GM12878 (cell line): ENCODE data around the gene CORO7. TPM values are rescaled to one million over a fixed set of nuclear protein-coding genes. Genes with fewer than 3 reads are reported as not detected.

Source experiments
- ATAC-seq: fragments of 200-7000 bp; cut with Tn5 transposase; 3 replicates; pipeline ENCODE4 v1.9.1; 2020; ENCODE audit warnings: mild to moderate bottlenecking, moderate library complexity
- BruUV-seq: library from RNA; stranded (reverse); fragments of 400-500 nt; replicated peaks from 2 replicates; lab custom pipeline; 2021; lab: Mats Ljungman, UMichigan
- CTCF ChIA-PET: fragments of 300-600 bp; sonication (Branson Sonifier 250); formaldehyde crosslinking; extraction: SDS; loops from one replicate; lab custom pipeline; 2021; ENCODE audit warnings: inconsistent platforms; lab: Yijun Ruan, JAX
- POLR2A ChIA-PET: fragments of 350-600 bp; formaldehyde crosslinking; extraction: SDS; loops from one replicate; lab custom pipeline; 2021; ENCODE audit warnings: inconsistent platforms; lab: Charles Lee
- RAD21 ChIA-PET: fragments of 300-600 bp; sonication (Branson Sonifier 250); formaldehyde crosslinking; loops from one replicate; lab custom pipeline; 2023; ENCODE audit warnings: antibody characterized with exemption; ENCODE audit not compliant: unreplicated experiment; lab: Charles Lee
- SMC1A ChIA-PET: fragments of 300-600 bp; sonication (Branson Sonifier 250); formaldehyde crosslinking; loops from one replicate; lab custom pipeline; 2023; ENCODE audit not compliant: unreplicated experiment, uncharacterized antibody; lab: Charles Lee
- DNase-seq: peaks from one replicate; pipeline ENCODE4 v3.0.0-alpha.2; 2011; ENCODE audit warnings: low read depth, low spot score
- FAIRE-seq: peaks from 3 replicates; lab custom pipeline; 2011; peaks lifted over from hg19 to GRCh38; lab: Jason Lieb, UNC
- H2AFZ ChIP-seq: 2 replicates; pipeline ENCODE4 v1.6.0; 2011; ENCODE audit warnings: low read depth, low read length, control low read depth; ENCODE audit not compliant: control insufficient read depth
- H3K27ac ChIP-seq: 2 replicates; pipeline ENCODE4 v1.5.1; 2011; ENCODE audit warnings: control low read depth; ENCODE audit not compliant: control insufficient read depth, insufficient read depth
- H3K27me3 ChIP-seq, 2 experiments: replicated peaks in 1 of 2; 2 replicates each; pipeline versions ENCODE4 v1.6.0 to v1.6.1; 2011; ENCODE audit warnings: low read length in 1 of 2; ENCODE audit not compliant: control insufficient read depth in 2 of 2, insufficient read depth in 2 of 2
- H3K36me3 ChIP-seq, 2 experiments: 2 replicates each; pipeline ENCODE4 v1.5.1; 2011; ENCODE audit warnings: low read length in 1 of 2; ENCODE audit not compliant: control insufficient read depth in 2 of 2, insufficient read depth in 2 of 2
- H3K4me1 ChIP-seq: 2 replicates; pipeline ENCODE4 v1.6.1; 2011; ENCODE audit warnings: mild to moderate bottlenecking, low read length, moderate library complexity, mixed read lengths; ENCODE audit not compliant: control insufficient read depth, insufficient read depth
- H3K4me2 ChIP-seq: 2 replicates; pipeline ENCODE4 v1.6.0; 2011; ENCODE audit warnings: control low read depth; ENCODE audit not compliant: control insufficient read depth, insufficient read depth
- H3K4me3 ChIP-seq: fragments of 200-600 bp; sonication (generic); 2 replicates; pipeline ENCODE4 v1.5.1; 2016
- H3K79me2 ChIP-seq: 2 replicates; pipeline ENCODE4 v1.6.0; 2011; ENCODE audit warnings: low read length; ENCODE audit not compliant: control insufficient read depth, insufficient read depth
- H3K9ac ChIP-seq: 2 replicates; pipeline ENCODE4 v1.8.0; 2011; ENCODE audit warnings: low read length, control low read depth, mixed read lengths; ENCODE audit not compliant: control insufficient read depth, insufficient read depth
- H3K9me3 ChIP-seq: replicated peaks from 3 replicates; pipeline ENCODE4 v1.5.1; 2011; ENCODE audit warnings: mild to moderate bottlenecking, low read length; ENCODE audit not compliant: control insufficient read depth, insufficient read depth
- H4K20me1 ChIP-seq: 2 replicates; pipeline ENCODE4 v1.6.0; 2011; ENCODE audit not compliant: control insufficient read depth, insufficient read depth
- MTA3 ChIP-seq: IDR thresholded peaks from 2 replicates; pipeline ENCODE4 v1.6.1; 2012; ENCODE audit warnings: low read length, inconsistent platforms, borderline replicate concordance
- NBN ChIP-seq: fragments of 450-650 bp; IDR thresholded peaks from 2 replicates; pipeline ENCODE4 v1.6.1; 2016
- POLR2A ChIP-seq: IDR thresholded peaks from 2 replicates; pipeline ENCODE4 v1.6.1; 2011; ENCODE audit warnings: low read depth, mild to moderate bottlenecking, low read length
- RUNX3 ChIP-seq: IDR thresholded peaks from 2 replicates; pipeline ENCODE4 v1.6.1; 2012; ENCODE audit warnings: low read length, inconsistent platforms
- ZNF274 ChIP-seq: IDR thresholded peaks from one replicate; pipeline ENCODE4 v1.8.0; 2011; ENCODE audit not compliant: insufficient read length, insufficient read depth
- WGBS: methylation state at CpG from one replicate; pipeline ENCODE4 v1.1.6; 2016; ENCODE audit warnings: low lambda C conversion rate; ENCODE audit not compliant: insufficient replicate concordance, insufficient coverage; ENCODE audit errors: missing lambda C conversion rate; 5-methylcytosine and 5-hydroxymethylcytosine counted together
- in situ Hi-C: fragments of 300-500 bp; cut with MboI; formaldehyde crosslinking; loops from 9 replicates; pipeline ENCODE4 v1.14.3; 2018; ENCODE audit warnings: mixed read lengths
- intact Hi-C: fragments of 100-400 bp; cut with micrococcal nuclease; formaldehyde crosslinking; loops from one replicate; pipeline ENCODE4 v1.14.2; 2022; ENCODE audit not compliant: unreplicated experiment
- polyA plus RNA-seq, 11 experiments: library from polyadenylated mRNA; depleted of rRNA in 4 of 11; unstranded in 6 of 11; stranded (reverse) in 5 of 11; fragments of >200 nt; fragmentation: Nextera tagmentation in 4 of 11; fragmentation: Illumina TruSeq in 1 of 11; extraction: Ambion mirVana in 4 of 11; extraction: Trizol in 1 of 11; gene quantifications; 1 replicate in 1 of 11; 2 replicates in 10 of 11; pipeline versions ENCODE4 v1.2.1 to v1.2.3, GENCODE V29; 2011 to 2016; ENCODE audit warnings: inconsistent platforms in 2 of 11, missing spikeins in 2 of 11, low read depth in 1 of 11
- total RNA-seq, 4 experiments: library from RNA; depleted of rRNA in 3 of 4; stranded (reverse); fragments of >200 nt in 3 of 4; fragmentation: Illumina TruSeq in 1 of 4; extraction: Trizol in 1 of 4; gene quantifications; 2 replicates each; pipeline versions ENCODE4 v1.2.1 to v1.2.3, GENCODE V29; 2013 to 2021

CORO7 gene
- total and polyA plus RNA-seq, 10 of the 15 experiments (the other 5 are each of a cell fraction or from before 2014, with no cell fraction given), result 0.64 to 89.2 (median 43.7) TPM

- TF ChIP-seq MTA3 (no peak), ZNF274 (no peak), RUNX3 (peak; percentile 31; the same call in 1 of the 2 replicates)
Measured at GRCh38 chr16:4416200-4417032, at the start of gene CORO7 (continued).

- Histone ChIP-seq H3K36me3 (peaks cover 8 to 9% of the 10 kb centered on the region in 2 experiments; a peak in 3 of 4 replicates), H3K79me2 (no peaks in the 10 kb centered on the region), H2AFZ (no peak overlapping the region), H3K9me3 (no peaks in the 10 kb centered on the region), H3K4me2 (no peak overlapping the region), H4K20me1 (no peaks in the 10 kb centered on the region; the same call in 1 of the 2 replicates), H3K27me3 (no peaks in the 10 kb centered on the region), H3K4me3 (no peak overlapping the region), H3K9ac (no peak overlapping the region), H3K27ac (no peak overlapping the region), H3K4me1 (no peaks in the 10 kb centered on the region)
- intact Hi-C loops, result no loop called here
- BruUV-seq, result no TSS peak
- ChIA-PET POLR2A (interaction anchor here (0.5 kb wide), 1 partner anchor 64 kb away, joined by 4 read pairs; no protein-coding TSS in a partner anchor), CTCF (no interaction called here), RAD21 (no interaction called here), SMC1A (interaction anchor here (0.8 kb wide), 1 partner anchor 160 kb away, joined by 3 read pairs; no protein-coding TSS in a partner anchor)
- ATAC-seq (no peak), DNase-seq (no peak), FAIRE-seq (no peak)
- in situ Hi-C loops, result no loop called here
- 97% methylated on average over 22 of the region's 22 CpGs for WGBS
- TF ChIP-seq POLR2A (peak; percentile 54; the same call in 1 of the 2 replicates), NBN (no peak)
Measured at GRCh38 chr16:4463522-4464163, 47.2 kb upstream of the CORO7 start.
